Measurements from ENCODE around the gene PRSS53. TPM values are rescaled to one million over a fixed set of nuclear protein-coding genes. Genes with fewer than 3 reads are reported as not detected.
A peak's percentile ranks its signal among the peaks of the same experiment; 100 is the strongest.

PRSS53 gene
- total RNA-seq, 1 experiment from 2014 or later: 7.7 TPM

- Histone ChIP-seq H4K20me1 (ENCODE audit: insufficient read depth) (no peaks in the 10 kb centered on the region), H3K4me2 (peak overlapping the region; percentile 58; the same call in 1 of the 2 replicates), H3K27ac (peak overlapping the region; percentile 91), H3K79me2 (ENCODE audit: low read depth) (peaks cover 12% of the 10 kb centered on the region), H3K9me3 (ENCODE audit: insufficient read depth, low read depth) (no peaks in the 10 kb centered on the region), H3K9me2 (ENCODE audit: insufficient read depth) (no peaks in the 10 kb centered on the region), H3K36me3 (ENCODE audit: low read depth) (no peaks in the 10 kb centered on the region; the same call in 1 of the 2 replicates), H2AFZ (no peak overlapping the region), H3K4me3 (no peak overlapping the region), H3F3A (ENCODE audit: insufficient read depth, low read depth) (peaks cover 63% of the 10 kb centered on the region), H3K4me1 (replicated peaks; ENCODE audit: insufficient read depth) (peaks cover 74% of the 10 kb centered on the region), H3K27me3 (ENCODE audit: insufficient read depth, low read depth) (no peaks in the 10 kb centered on the region)
- ChIA-PET CTCF (interaction anchor here (0.6 to 2.0 kb wide), 2 partner anchors 11 to 192 kb away, joined by 10 to 32 read pairs; no protein-coding TSS in a partner anchor), POLR2A (ENCODE audit: unreplicated experiment) (interaction anchor here (1.4 to 1.8 kb wide), 2 partner anchors 15 to 48 kb away, joined by 3 to 9 read pairs; partner anchors contain the start of genes FUS and KAT8)
- no peak for TF ChIP-seq CTCF (conservative IDR thresholded peaks at IDR 0.05)
- TF ChIP-seq EZH2 (IDR thresholded peaks at IDR 0.05; ENCODE audit: low read depth): no peak
- no peak for DNase-seq
- no TSS peak for BruUV-seq (replicated peaks)
- intact Hi-C loops (cut with micrococcal nuclease; ENCODE audit: unreplicated experiment): loop anchor here (1.0 to 2.0 kb wide), 3 partner anchors 7 to 18 kb away; partner anchors contain the start of genes KAT8 and PRSS36
Measured at GRCh38 chr16:31131841-31132271, 43.1 kb upstream of the PRSS53 start.

GRCh38 chr16:31131416-31131815, 42.7 kb upstream of the PRSS53 start:
- no peak overlapping the region for H3K4me3 ChIP-seq
- H3K4me2 ChIP-seq: peak overlapping the region; percentile 58
- no peaks in the 10 kb centered on the region; the same call in 1 of the 2 replicates for H3K36me3 ChIP-seq (ENCODE audit: low read depth)

DNA sequence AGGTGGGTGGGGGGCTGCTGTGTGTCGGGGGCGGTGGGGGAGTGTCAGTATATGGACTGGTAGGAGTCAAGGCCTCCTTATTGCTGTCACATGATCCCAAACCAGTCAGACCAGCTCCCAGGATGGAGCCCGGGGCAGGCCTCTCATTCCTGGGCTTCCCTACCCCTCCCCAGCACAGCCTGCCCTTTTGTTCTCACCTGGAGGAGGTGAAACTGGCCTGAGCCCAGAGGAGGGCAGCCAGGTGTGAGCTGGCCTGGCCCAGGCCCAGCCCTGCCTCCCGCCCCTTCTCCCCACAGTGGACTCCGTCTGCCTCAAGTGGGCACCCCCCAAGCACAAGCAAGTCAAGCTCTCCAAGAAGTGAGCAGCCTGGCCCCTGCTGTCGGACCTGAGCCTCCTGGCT, 42.2 kb upstream of the PRSS53 start:
- no peaks in the 10 kb centered on the region for H3K9me2 ChIP-seq (ENCODE audit: insufficient read depth)
- no peaks in the 10 kb centered on the region; the same call in 1 of the 2 replicates for H3K36me3 ChIP-seq (ENCODE audit: low read depth)
- peak overlapping the region; percentile 61 for H3K4me2 ChIP-seq
- H3K4me1 ChIP-seq (replicated peaks; ENCODE audit: insufficient read depth): peaks cover 70% of the 10 kb centered on the region
- no peaks in the 10 kb centered on the region for H4K20me1 ChIP-seq (ENCODE audit: insufficient read depth)
- H3K4me3 ChIP-seq: no peak overlapping the region
- no peak overlapping the region for H2AFZ ChIP-seq
- ChIA-PET POLR2A (ENCODE audit: unreplicated experiment) (interaction anchor here (0.6 to 1.8 kb wide), 8 partner anchors 10 to 330 kb away, joined by 3 to 22 read pairs (median 6); partner anchors contain the start of genes FUS and KAT8), CTCF (interaction anchor here (0.5 to 2.0 kb wide), 4 partner anchors 12 to 313 kb away, joined by 3 to 32 read pairs (median 5); partner anchors contain the start of gene SETD1A)
- peak; percentile 94 to 98 for DNase-seq
- no peaks in the 10 kb centered on the region for H3K9me3 ChIP-seq (ENCODE audit: insufficient read depth, low read depth)
- no peaks in the 10 kb centered on the region for H3K27me3 ChIP-seq (ENCODE audit: insufficient read depth, low read depth)
- no TSS peak for BruUV-seq (replicated peaks)
- peaks cover 12% of the 10 kb centered on the region for H3K79me2 ChIP-seq (ENCODE audit: low read depth)
- TF ChIP-seq EZH2 (IDR thresholded peaks at IDR 0.05; ENCODE audit: low read depth): no peak
- no peak for TF ChIP-seq CTCF (conservative IDR thresholded peaks at IDR 0.05)
- peaks cover 62% of the 10 kb centered on the region for H3F3A ChIP-seq (ENCODE audit: insufficient read depth, low read depth)
- intact Hi-C loops (cut with micrococcal nuclease; ENCODE audit: unreplicated experiment): loop anchor here (1.0 to 2.0 kb wide), 3 partner anchors 8 to 19 kb away; partner anchors contain the start of genes KAT8 and PRSS36
- H3K27ac ChIP-seq: peak overlapping the region; percentile 91

More at GRCh38 chr16:31131416-31131815, 42.7 kb upstream of the PRSS53 start:
- intact Hi-C loops (cut with micrococcal nuclease; ENCODE audit: unreplicated experiment): loop anchor here (1.0 to 2.0 kb wide), 3 partner anchors 8 to 19 kb away; partner anchors contain the start of genes KAT8 and PRSS36
- Histone ChIP-seq H3K9me3 (ENCODE audit: insufficient read depth, low read depth) (no peaks in the 10 kb centered on the region), H3K79me2 (ENCODE audit: low read depth) (peaks cover 12% of the 10 kb centered on the region), H3F3A (ENCODE audit: insufficient read depth, low read depth) (peaks cover 64% of the 10 kb centered on the region), H3K27ac (peak overlapping the region; percentile 91), H3K4me1 (replicated peaks; ENCODE audit: insufficient read depth) (peaks cover 75% of the 10 kb centered on the region), H4K20me1 (ENCODE audit: insufficient read depth) (no peaks in the 10 kb centered on the region), H3K9me2 (ENCODE audit: insufficient read depth) (no peaks in the 10 kb centered on the region), H2AFZ (no peak overlapping the region), H3K27me3 (ENCODE audit: insufficient read depth, low read depth) (no peaks in the 10 kb centered on the region)
- BruUV-seq (replicated peaks): no TSS peak
- TF ChIP-seq EZH2 (IDR thresholded peaks at IDR 0.05; ENCODE audit: low read depth) (no peak), CTCF (conservative IDR thresholded peaks at IDR 0.05) (no peak)
- no peak for DNase-seq
- ChIA-PET CTCF (interaction anchor here (0.5 to 2.0 kb wide), 5 partner anchors 11 to 313 kb away, joined by 3 to 32 read pairs (median 6); partner anchors contain the start of gene SETD1A), POLR2A (ENCODE audit: unreplicated experiment) (interaction anchor here (0.6 to 1.8 kb wide), 8 partner anchors 10 to 329 kb away, joined by 3 to 22 read pairs (median 6); partner anchors contain the start of genes FUS and KAT8)
